ENCODE measurements around the gene PMCH. TPM values are rescaled to one million over a fixed set of nuclear protein-coding genes. Genes with fewer than 3 reads are reported as not detected.

Gene PMCH
- total and polyA plus RNA-seq, 12 donors = not detected

DNA sequence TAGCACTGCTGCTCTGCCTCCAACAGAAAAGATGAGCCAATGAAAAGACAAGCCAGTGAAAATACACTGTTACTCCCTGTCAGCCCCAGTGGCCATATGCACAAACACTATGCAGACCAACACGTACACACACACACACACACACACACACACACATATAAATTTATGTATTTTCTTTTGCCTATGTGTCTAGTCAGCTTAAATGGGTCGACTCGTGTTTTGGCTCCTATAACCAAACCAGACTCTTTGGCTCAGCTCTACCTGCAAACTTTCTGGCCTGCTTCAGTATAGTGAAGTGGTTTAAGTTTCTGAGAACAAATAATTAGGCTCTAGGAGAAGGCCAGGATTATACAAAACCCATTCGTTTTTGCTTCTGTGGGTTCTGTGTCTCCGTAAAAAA is 30.3 kb upstream of the PMCH start:
- no peak for DNase-seq
- 79 to 87% methylated on average over 5 of the region's 5 CpGs for WGBS, 2 donors
- no peak overlapping the region for H3K27ac ChIP-seq
- intact Hi-C loops (cut with DNase I) = no loop called here
- TF ChIP-seq, protein P1, sequence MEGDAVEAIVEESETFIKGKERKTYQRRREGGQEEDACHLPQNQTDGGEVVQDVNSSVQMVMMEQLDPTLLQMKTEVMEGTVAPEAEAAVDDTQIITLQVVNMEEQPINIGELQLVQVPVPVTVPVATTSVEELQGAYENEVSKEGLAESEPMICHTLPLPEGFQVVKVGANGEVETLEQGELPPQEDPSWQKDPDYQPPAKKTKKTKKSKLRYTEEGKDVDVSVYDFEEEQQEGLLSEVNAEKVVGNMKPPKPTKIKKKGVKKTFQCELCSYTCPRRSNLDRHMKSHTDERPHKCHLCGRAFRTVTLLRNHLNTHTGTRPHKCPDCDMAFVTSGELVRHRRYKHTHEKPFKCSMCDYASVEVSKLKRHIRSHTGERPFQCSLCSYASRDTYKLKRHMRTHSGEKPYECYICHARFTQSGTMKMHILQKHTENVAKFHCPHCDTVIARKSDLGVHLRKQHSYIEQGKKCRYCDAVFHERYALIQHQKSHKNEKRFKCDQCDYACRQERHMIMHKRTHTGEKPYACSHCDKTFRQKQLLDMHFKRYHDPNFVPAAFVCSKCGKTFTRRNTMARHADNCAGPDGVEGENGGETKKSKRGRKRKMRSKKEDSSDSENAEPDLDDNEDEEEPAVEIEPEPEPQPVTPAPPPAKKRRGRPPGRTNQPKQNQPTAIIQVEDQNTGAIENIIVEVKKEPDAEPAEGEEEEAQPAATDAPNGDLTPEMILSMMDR (IDR thresholded peaks at IDR 0.05) = no peak
- no peaks in the 10 kb centered on the region for H3K4me1 ChIP-seq
- ATAC-seq = no peak
- H3K27me3 ChIP-seq = no peaks in the 10 kb centered on the region
- no peak overlapping the region for H3K4me3 ChIP-seq
- no peaks in the 10 kb centered on the region for H3K9me3 ChIP-seq
- no peaks in the 10 kb centered on the region for H3K36me3 ChIP-seq

DNA sequence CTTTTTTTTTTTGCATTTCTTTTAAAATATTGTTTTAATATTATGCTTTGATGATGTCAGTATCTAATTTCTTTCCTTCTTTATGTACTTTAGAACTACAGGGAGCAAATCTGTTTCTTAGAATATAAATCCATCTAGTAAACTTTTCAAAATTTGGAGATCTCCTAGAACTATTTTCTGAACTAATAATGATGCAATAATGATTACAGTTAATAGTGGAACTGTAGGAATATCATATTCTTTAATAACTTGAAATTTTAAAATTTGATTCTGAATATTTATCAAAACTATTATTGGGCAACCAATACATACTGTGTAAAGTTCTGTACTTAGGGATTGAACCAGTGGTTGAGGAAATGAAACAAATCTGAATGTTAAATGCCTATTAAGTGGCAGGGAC is 23.1 kb upstream of the PMCH start:
- DNase-seq = no peak
- no peak overlapping the region for H3K27ac ChIP-seq
- TF ChIP-seq, protein P1 (IDR thresholded peaks at IDR 0.05) = no peak
- H3K9me3 ChIP-seq = no peaks in the 10 kb centered on the region
- no peak for ATAC-seq
- no peaks in the 10 kb centered on the region for H3K36me3 ChIP-seq
- intact Hi-C loops (cut with DNase I) = no loop called here
- no peaks in the 10 kb centered on the region for H3K4me1 ChIP-seq
- no peak overlapping the region for H3K4me3 ChIP-seq
- no peaks in the 10 kb centered on the region for H3K27me3 ChIP-seq

DNA sequence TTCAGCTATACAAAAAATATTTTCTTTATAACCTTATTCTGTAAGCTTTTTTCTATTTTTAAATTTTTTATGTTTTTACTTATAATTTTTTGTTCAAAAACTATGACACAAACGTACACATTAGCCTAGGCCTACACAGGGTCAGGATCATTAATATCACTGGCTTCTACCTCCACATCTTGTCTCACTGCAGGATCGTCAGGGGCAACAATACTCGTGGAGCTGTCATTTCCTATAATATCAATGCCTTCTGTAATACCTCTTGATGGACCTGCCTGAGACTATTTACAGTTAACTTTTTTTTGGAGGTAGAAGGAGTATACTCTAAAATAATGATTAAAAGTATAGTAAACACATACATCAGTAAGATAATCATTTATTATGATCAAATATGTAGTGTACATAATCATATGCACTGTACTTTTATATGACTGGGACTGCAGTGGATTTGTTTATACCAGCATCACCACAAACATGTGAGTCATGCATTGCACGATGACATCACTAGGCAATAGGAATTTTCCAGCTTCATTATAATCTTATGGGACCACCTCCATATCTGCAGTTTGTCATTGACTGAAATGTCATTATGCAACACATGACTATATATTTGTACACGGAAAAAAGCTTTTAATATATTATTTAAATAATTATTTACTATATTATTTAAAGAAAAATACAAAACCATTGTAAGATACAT is 18.5 kb upstream of the PMCH start:
- H3K27ac ChIP-seq = no peak overlapping the region
- intact Hi-C loops (cut with DNase I) = no loop called here
- no peaks in the 10 kb centered on the region for H3K4me1 ChIP-seq
- TF ChIP-seq, protein P1 (IDR thresholded peaks at IDR 0.05) = no peak
- H3K27me3 ChIP-seq = no peaks in the 10 kb centered on the region
- 79 to 81% methylated on average over 5 of the region's 5 CpGs for WGBS, 2 donors
- DNase-seq (no peak), ATAC-seq (no peak)
- no peak overlapping the region for H3K4me3 ChIP-seq
- no peaks in the 10 kb centered on the region for H3K9me3 ChIP-seq
- no peaks in the 10 kb centered on the region for H3K36me3 ChIP-seq

DNA sequence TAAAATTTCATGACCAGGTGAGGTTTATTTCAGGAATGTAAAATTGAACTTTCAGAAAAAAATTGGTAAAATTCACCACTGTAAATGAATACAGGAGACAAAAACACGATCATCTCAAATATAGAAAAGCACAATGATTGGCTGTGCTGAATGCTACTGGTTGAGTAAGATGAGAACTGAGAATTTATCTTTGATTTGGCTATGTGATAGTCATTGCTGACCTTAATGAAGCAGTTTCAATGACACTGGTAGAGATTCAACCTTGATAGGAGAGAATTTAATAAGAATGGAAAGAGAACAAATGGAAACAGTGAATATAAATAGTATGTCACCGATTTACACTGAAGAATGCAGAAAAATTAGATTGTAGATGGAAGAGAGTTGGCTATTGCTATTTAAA is 6.4 kb upstream of the PMCH start:
- intact Hi-C loops (cut with DNase I) = no loop called here
- no peak overlapping the region for H3K27ac ChIP-seq
- no peak overlapping the region for H3K4me3 ChIP-seq
- H3K4me1 ChIP-seq = no peaks in the 10 kb centered on the region
- H3K27me3 ChIP-seq = no peaks in the 10 kb centered on the region
- H3K36me3 ChIP-seq = no peaks in the 10 kb centered on the region
- WGBS, 2 donors = 91 to 97% methylated on average over 2 of the region's 2 CpGs
- ATAC-seq = no peak
- DNase-seq = no peak
- TF ChIP-seq, protein P1 (IDR thresholded peaks at IDR 0.05) = no peak
- H3K9me3 ChIP-seq = peaks cover 0 to 12% (median 8%) of the 10 kb centered on the region in 11 donors
